OCI-LY3 (cell line): ENCODE results near the gene IL1RL1.

Source experiments
- H2AFZ ChIP-seq: fragments of 200-600, 300-600 bp; shearing (Covaris generic); 2 replicates; pipeline ENCODE4 v1.6.0; 2014; ENCODE audit warnings: antibody characterized with exemption, low read depth, low read length
- H3K27ac ChIP-seq: fragments of 200-600, 300-600 bp; sonication (generic); 2 replicates; pipeline ENCODE4 v1.5.1; 2014; ENCODE audit warnings: mild to moderate bottlenecking, low read length, moderate library complexity, mixed read lengths
- H3K27me3 ChIP-seq: fragments of 200-600, 300-600 bp; sonication (generic); 2 replicates; pipeline ENCODE4 v1.6.1; 2014; ENCODE audit warnings: low read depth, low read length, mixed read lengths
- H3K36me3 ChIP-seq: fragments of 200-600, 300-600 bp; sonication (generic); replicated peaks from 2 replicates; pipeline ENCODE3; 2014; ENCODE audit warnings: low read depth, low read length, mixed read lengths
- H3K4me1 ChIP-seq: fragments of 300-600, 200-600 bp; sonication (generic); 2 replicates; pipeline ENCODE4 v1.6.1; 2014; ENCODE audit warnings: low read length, mixed read lengths
- H3K4me2 ChIP-seq: fragments of 200-600, 300-600 bp; sonication (generic); 2 replicates; pipeline ENCODE4 v1.6.1; 2014; ENCODE audit warnings: low read length, mixed read lengths
- H3K4me3 ChIP-seq: fragments of 300-600, 200-600 bp; sonication (generic); 2 replicates; pipeline ENCODE4 v1.5.1; 2014; ENCODE audit warnings: antibody characterized with exemption, mild to moderate bottlenecking, low read length, moderate library complexity
- H3K79me2 ChIP-seq: fragments of 300-600, 200-600 bp; shearing (Covaris generic); 2 replicates; pipeline ENCODE4 v1.6.1; 2014; ENCODE audit warnings: mild to moderate bottlenecking, low read length, mixed read lengths
- H3K9ac ChIP-seq: fragments of 300-600, 200-600 bp; shearing (Covaris generic); 2 replicates; pipeline ENCODE4 v1.6.0; 2014; ENCODE audit warnings: mild to moderate bottlenecking, low read length, moderate library complexity
- H3K9me3 ChIP-seq: fragments of 200-600, 300-600 bp; shearing (Covaris generic); 2 replicates; pipeline ENCODE4 v1.6.1; 2014; ENCODE audit warnings: low read length, mixed read lengths; ENCODE audit not compliant: insufficient read depth
- H4K20me1 ChIP-seq: fragments of 200-600, 300-600 bp; sonication (generic); 2 replicates; pipeline ENCODE4 v1.6.1; 2016; ENCODE audit warnings: low read length, mixed read lengths; ENCODE audit not compliant: insufficient read depth
- EZH2phosphoT487 ChIP-seq: fragments of 200-600 bp; shearing (Covaris generic); IDR thresholded peaks from 2 replicates; pipeline ENCODE4 v1.6.1; 2018; ENCODE audit warnings: antibody characterized with exemption, mixed run types, low read depth
- TF ChIP-seq, protein P1 (sequence below): fragments of 200-600, 300-600 bp; sonication (generic); IDR thresholded peaks from 2 replicates; pipeline ENCODE4 v1.5.1; 2014; ENCODE audit warnings: antibody characterized with exemption, low read length, low read depth

Gene IL1RL1

DNA sequence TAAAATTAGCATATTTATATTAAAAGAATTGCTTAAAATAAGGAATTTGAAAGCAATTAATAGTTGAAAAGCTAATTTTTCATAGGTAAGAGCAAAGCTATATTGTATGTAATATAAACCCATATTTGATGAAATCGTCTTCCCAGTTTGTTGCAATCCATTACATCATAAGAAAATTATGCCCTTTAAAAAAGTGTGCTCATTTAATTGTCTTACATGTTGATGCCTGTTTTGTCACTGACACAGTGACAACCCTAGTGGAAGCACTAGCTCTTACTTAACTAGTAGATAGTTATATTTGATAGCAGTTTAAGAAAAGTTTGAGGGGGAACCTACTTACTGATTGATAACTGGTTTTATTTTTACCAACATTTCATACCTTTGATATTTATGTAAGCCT lies 81.6 kb downstream of the IL1RL1 start:
- no peaks in the 10 kb centered on the region for H3K36me3 ChIP-seq
- no peaks in the 10 kb centered on the region for H3K9me3 ChIP-seq
- H3K27me3 ChIP-seq: no peaks in the 10 kb centered on the region
- no peak overlapping the region for H3K4me2 ChIP-seq
- no peak overlapping the region for H3K9ac ChIP-seq
- no peak overlapping the region for H2AFZ ChIP-seq
- H3K27ac ChIP-seq: no peak overlapping the region
- TF ChIP-seq, protein P1, sequence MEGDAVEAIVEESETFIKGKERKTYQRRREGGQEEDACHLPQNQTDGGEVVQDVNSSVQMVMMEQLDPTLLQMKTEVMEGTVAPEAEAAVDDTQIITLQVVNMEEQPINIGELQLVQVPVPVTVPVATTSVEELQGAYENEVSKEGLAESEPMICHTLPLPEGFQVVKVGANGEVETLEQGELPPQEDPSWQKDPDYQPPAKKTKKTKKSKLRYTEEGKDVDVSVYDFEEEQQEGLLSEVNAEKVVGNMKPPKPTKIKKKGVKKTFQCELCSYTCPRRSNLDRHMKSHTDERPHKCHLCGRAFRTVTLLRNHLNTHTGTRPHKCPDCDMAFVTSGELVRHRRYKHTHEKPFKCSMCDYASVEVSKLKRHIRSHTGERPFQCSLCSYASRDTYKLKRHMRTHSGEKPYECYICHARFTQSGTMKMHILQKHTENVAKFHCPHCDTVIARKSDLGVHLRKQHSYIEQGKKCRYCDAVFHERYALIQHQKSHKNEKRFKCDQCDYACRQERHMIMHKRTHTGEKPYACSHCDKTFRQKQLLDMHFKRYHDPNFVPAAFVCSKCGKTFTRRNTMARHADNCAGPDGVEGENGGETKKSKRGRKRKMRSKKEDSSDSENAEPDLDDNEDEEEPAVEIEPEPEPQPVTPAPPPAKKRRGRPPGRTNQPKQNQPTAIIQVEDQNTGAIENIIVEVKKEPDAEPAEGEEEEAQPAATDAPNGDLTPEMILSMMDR: no peak
- TF ChIP-seq EZH2phosphoT487: no peak
- no peaks in the 10 kb centered on the region for H4K20me1 ChIP-seq
- 0 out of 2 replicates have a peak, but pooled peaks cover 2% of the 10 kb centered on the region for H3K4me1 ChIP-seq
- no peak overlapping the region for H3K4me3 ChIP-seq
- no peaks in the 10 kb centered on the region for H3K79me2 ChIP-seq

DNA sequence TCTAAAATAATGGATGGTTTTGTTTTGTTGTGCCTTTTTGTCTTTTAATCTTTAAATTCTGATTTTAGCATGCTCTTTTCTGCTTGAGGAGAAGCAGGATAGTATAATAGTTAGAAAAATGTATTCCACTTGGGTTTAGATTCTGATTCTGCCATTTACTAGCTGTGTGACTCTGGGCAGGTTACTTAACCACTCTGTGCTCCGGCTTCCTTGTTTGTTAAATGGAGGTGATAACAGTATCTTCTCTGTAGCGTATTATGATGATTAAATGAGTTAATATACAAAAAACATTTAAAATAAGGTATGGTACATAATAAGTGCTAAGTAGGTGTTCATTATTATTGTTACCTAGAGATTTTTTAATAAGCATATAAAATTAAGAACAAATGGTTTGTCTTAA lies 84.6 kb downstream of the IL1RL1 start:
- Histone ChIP-seq H3K9me3 (no peaks in the 10 kb centered on the region), H3K9ac (no peak overlapping the region), H4K20me1 (no peaks in the 10 kb centered on the region), H2AFZ (no peak overlapping the region), H3K4me1 (no peaks in the 10 kb centered on the region), H3K27ac (no peak overlapping the region), H3K4me2 (no peak overlapping the region), H3K4me3 (no peak overlapping the region), H3K27me3 (no peaks in the 10 kb centered on the region), H3K79me2 (no peaks in the 10 kb centered on the region), H3K36me3 (no peaks in the 10 kb centered on the region)
- TF ChIP-seq EZH2phosphoT487: no peak
- TF ChIP-seq, protein P1: no peak

GRCh38 chr2:102397209-102397608 lies 85.8 kb downstream of the IL1RL1 start:
- TF ChIP-seq, protein P1: no peak
- TF ChIP-seq EZH2phosphoT487: no peak

GRCh38 chr2:102399499-102400141 lies 88.3 kb downstream of the IL1RL1 start:
- Histone ChIP-seq H2AFZ (no peak overlapping the region), H3K27ac (no peak overlapping the region), H4K20me1 (no peaks in the 10 kb centered on the region), H3K36me3 (no peaks in the 10 kb centered on the region), H3K4me2 (no peak overlapping the region), H3K9me3 (no peaks in the 10 kb centered on the region), H3K4me1 (no peaks in the 10 kb centered on the region), H3K27me3 (no peaks in the 10 kb centered on the region), H3K9ac (no peak overlapping the region), H3K79me2 (no peaks in the 10 kb centered on the region), H3K4me3 (no peak overlapping the region)
- TF ChIP-seq, protein P1: no peak
- no peak for TF ChIP-seq EZH2phosphoT487

More at GRCh38 chr2:102397209-102397608, 85.8 kb downstream of the IL1RL1 start:
- H2AFZ ChIP-seq: no peak overlapping the region
- H3K9me3 ChIP-seq: no peaks in the 10 kb centered on the region
- no peak overlapping the region for H3K9ac ChIP-seq
- no peaks in the 10 kb centered on the region for H3K36me3 ChIP-seq
- H3K4me1 ChIP-seq: no peaks in the 10 kb centered on the region
- no peaks in the 10 kb centered on the region for H4K20me1 ChIP-seq
- H3K4me2 ChIP-seq: no peak overlapping the region
- no peak overlapping the region for H3K27ac ChIP-seq
- no peaks in the 10 kb centered on the region for H3K79me2 ChIP-seq
- no peak overlapping the region for H3K4me3 ChIP-seq
- no peaks in the 10 kb centered on the region for H3K27me3 ChIP-seq
